HG03460 (cell line): ENCODE measurements around the gene IQGAP1.
A peak's percentile ranks its signal among the peaks of the same experiment; 100 is the strongest.

ENCODE experiments used
- ATAC-seq: cut with Tn5 transposase; IDR thresholded peaks from one replicate; pipeline ENCODE4 v1.9.1; 2021; ENCODE audit not compliant: unreplicated experiment

The IQGAP1 gene

GRCh38 chr15:90365414-90366055 is 22.5 kb upstream of the IQGAP1 start:
- no peak for ATAC-seq

DNA sequence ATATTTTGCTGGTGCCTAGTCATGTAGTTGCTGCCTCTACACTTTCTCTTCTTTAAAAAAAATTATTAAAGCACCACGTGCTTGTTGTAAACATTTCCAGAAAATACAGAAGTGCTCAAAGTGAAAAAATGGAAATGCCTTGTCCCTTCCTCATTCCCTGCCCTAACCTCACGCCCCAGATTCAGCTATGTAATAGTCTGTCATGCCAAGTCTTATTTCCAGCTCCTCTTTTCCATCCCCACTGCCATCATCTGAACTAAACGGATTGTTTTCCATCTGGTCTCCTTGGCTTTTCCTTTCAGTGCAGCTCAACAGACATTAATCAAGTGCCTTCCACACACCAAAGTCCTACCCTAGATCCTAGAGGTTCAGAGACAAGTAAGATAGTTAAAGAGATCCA is 20.5 kb upstream of the IQGAP1 start:
- no peak for ATAC-seq

DNA sequence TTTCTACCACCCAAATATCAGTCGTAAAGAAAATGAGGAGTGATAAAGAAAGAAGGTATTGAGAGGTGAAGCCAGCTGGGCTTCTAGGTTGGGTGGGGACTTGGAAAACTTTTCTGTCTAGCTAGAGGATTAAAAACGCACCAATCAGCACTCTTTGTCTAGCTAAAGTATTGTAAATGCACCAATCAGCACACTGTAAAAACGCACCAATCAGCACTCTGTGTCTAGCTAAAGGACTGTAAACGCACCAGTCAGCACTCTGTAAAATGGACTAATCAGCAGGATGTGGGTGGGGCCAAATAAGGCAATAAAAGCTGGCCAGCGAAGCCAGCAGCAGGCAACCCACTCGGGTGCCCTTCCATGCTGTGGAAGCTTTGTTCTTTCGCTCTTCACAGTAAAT is 13.0 kb upstream of the IQGAP1 start:
- no peak for ATAC-seq

DNA sequence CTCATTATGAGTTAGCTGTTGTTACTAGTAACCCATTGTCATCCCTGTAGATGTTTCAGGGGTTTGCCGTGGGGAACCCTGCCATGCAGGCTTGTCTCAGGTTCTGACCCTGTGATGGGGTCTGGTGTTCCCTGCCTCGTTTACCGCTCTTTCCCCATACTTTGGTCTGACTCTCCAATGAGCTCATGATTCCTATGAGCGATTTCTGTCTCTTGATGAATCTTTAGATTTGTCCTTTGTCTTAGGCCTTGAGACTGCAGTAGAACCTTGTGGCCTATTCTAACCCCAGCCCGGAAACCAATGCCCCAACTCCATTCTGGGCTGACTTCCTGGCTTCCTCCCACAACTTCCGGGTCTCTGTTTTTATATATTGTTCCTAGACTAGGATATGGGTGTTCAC is 11.3 kb upstream of the IQGAP1 start:
- ATAC-seq, result no peak

DNA sequence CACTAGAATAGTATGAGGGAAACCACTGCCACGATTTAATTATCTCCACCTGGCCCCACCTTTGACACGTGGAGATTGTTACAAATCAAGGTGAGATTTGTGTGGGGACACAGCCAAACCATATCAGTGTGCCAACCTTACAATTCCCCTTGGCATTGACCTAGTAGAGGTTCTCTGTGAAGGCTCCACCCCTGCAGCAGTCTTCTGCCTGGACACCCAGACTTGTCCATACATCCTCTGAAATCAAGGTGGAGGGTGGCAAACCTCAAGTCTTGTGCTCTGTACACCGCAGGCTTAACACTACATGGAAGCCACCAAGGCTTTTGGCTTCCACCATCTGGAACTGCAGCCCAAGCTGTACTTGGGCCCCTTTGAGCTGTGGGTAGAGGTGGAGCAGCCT is 8.8 kb upstream of the IQGAP1 start:
- ATAC-seq, result no peak

DNA sequence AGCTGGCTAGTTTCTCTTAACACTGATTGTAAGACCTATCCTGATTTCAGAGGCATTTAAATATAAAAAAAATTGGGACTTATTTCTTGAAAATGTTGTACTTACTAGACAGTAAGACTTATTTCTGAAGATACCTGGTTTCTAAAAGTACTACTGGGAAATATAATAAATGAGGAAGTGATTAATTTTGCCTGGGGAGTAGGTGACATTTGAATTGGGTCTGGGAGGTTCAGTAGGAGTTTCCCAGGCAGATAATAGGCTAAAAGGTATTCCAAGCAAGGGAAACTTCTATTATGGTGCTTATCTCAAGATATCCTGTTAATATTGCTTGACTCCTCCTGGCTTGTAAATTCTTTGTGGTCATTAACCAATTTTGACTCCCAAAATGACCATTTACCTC is 6.5 kb upstream of the IQGAP1 start:
- no peak for ATAC-seq

DNA sequence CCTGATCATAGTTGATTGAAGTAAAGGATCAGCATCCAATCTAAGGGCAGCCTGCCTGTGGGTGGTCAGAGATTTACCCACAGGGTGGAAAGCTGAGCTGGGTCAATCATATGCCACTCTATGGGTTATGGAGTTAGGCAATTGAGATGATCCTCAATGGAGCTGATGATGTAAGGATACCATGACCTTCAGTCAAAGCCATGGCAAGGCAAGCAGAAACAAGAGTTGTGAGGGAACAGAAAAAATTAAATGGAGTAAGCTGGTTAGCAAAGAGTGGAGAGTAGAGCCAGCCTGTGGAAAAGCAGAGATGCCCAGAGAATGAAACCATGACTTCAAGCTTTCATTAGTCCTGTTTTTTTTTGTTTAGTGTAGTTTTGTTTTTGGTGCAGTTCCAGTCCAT is 5.7 kb upstream of the IQGAP1 start:
- ATAC-seq, result no peak

DNA sequence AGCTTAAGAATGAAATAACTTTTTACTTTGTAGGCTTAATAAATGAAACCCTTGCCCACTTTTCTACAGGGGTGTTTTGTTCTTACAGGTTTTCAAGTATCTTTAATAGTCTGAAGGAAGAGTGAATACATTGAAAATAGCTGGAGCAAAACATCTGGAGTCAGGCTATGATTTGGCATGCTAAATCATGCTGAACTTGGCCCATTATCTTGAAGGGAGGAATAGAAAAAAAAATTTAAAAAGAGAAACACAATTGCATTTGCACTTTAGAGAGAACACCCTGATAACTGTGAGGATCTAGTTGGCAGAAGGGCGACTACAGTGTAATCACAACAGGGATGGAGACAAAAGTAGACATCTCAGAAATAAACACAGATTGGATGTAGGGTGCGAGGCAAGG is 1.8 kb upstream of the IQGAP1 start:
- ATAC-seq, result no peak

DNA sequence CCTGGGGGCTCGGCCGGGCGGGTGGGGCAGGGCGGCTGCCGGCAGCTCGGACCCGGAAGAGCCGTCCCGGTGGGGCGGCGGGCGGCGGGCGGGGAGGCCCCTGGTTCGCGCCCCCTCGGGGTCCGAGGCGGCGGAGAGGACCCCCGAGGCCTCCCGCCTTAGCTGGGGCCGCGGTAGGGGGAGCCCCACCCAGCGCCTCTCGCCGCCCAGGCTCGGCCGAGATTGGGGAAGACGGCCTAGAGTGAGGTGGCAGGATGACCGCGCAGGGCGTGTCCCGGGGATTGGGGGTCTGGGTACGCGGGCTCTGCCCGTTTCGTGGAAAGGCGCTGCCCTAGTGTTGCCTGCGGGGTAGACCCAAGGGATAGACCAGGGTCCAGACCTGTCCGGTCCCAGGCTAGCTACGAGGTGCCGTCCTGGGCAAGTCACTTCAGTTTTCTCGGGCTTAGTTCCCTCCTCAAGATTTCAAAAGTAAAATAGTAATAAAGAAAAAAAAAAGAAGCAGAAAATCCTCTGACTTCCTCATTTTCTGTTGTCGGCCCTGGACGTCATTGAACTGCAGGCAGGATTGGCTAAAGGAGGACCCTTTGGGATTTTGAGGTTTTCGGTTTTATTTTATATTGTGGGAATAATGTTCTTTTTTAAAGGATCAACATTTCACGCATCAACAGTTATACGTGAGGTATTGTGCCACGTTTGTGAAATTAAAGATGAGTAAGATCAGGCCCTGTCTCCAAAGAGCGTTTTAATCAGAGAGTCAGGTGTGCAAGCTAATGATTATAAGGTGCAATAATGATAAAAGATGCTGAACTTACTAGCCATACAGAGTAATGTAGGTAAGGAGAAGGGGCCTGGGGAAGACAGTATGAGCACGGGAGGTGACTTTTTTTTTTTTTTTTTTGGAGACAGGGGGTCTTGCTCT is 679 bp downstream of the IQGAP1 start:
- ATAC-seq, result peak; percentile 42

GRCh38 chr15:90389513-90389912 is 1.5 kb downstream of the IQGAP1 start:
- ATAC-seq, result no peak

- ATAC-seq, result no peak
Observed at GRCh38 chr15:90393040-90393439, 5.0 kb downstream of the IQGAP1 start.

GRCh38 chr15:90394074-90394473 is 6.0 kb downstream of the IQGAP1 start:
- ATAC-seq, result no peak

DNA sequence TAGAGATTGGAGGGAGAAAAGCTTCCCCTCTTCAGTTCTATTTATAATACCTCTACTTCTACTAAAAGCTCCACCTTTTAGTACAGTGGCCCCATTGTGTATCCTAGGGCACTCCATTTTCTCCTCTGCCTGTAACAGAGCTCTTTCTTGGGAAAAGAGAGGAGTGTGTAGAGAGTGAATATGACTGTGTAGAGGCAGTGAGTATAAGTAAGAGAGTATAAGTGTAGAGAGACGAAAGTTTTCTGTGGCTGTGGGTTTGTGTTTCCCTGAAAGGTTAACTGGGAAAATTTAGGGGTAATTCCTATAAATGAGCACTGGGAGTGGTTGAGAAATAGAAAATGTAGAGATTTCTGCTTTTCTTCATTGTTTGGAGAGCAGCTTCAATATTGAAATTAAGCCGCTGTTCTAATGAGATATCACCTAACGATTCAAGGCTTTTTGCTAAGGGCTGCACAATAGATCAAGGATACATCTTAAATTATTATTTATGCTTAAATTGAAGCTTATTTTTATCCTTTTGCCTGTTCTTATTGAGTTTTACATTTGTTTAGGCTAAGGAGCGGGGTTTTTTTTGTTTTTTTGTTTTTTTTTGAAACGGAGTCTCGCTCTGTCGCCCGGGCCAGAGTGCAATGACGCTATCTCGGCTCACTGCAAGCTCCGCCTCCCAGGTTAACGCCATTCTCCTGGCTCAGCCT is 6.9 kb downstream of the IQGAP1 start:
- ATAC-seq, result no peak

DNA sequence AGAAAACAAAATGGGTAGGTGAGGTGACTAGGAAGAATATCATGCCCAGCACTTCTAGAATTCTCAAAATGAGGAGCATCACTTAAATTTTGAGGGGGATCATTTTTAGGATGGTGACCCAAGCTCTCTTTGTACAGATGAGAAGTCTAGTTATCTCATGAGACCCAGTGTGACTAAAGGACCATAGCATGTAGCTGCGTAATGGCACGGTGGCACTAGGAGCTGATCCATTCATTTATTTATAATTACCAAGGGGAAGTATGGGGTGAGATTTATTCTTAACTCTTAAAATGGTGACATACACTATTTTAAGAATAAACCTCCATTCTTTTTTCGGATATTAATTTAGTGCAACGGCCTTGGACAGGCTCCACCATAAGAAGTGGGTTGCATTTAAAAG is 8.3 kb downstream of the IQGAP1 start:
- no peak for ATAC-seq

- ATAC-seq, result no peak
Observed at GRCh38 chr15:90400005-90400758, 12.1 kb downstream of the IQGAP1 start.

GRCh38 chr15:90400759-90401314 is 12.8 kb downstream of the IQGAP1 start:
- peak; percentile 100 for ATAC-seq

DNA sequence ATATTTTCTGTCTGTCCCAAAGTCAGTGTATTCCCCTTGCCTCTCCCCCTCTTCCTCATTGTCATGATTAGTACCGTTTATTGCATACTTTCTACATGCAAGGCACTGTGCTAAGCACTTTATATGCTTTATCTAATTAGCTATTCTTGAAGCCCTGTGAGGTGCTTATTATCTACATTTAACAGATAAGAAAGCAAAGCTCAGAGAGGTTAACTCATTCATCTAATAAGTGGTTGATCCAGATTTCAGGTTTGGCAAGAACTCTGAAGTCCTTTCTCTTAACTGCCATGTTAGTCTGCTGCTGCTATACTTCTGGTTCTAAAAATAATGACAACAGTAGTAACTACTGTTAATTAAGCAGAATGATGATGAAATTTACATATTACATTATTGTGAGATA is 13.5 kb downstream of the IQGAP1 start:
- ATAC-seq, result no peak

DNA sequence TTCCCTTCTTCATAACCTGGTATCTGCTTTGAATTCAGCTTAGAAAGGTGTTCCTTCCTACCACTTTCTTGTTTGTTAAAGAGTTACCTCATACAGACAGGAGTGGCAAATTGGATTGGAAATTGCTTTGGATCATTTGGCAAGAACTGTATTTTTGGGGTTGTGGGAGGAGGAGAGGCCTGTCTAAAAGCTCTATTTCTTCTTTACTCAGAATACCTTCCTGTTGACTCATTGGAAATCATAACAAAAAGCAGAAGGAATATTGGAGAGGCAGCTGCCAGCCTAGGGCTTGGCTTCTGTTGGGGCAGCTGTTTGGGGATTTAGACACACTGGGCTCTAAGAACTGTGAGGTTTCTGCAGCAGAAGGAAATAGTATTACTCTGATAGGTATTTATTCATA is 14.2 kb downstream of the IQGAP1 start:
- no peak for ATAC-seq

DNA sequence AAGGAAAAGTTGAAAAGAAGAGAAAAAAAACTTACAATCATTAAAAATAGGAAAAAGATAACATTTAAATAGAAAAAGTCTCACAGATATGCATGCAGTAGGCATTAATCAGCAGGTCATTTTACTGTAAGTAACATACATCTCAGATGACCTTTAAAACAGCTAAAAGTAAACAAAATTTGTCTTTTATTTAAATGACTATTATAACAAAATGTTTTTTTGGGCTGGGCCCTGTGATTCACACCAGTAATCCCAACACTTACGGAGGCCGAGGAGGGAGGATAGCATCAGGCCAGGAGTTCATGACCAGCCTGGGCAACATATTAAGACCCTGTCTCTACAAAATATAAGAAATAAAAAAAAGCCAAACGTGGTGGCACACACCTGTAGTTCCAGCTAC is 14.7 kb downstream of the IQGAP1 start:
- ATAC-seq, result no peak

DNA sequence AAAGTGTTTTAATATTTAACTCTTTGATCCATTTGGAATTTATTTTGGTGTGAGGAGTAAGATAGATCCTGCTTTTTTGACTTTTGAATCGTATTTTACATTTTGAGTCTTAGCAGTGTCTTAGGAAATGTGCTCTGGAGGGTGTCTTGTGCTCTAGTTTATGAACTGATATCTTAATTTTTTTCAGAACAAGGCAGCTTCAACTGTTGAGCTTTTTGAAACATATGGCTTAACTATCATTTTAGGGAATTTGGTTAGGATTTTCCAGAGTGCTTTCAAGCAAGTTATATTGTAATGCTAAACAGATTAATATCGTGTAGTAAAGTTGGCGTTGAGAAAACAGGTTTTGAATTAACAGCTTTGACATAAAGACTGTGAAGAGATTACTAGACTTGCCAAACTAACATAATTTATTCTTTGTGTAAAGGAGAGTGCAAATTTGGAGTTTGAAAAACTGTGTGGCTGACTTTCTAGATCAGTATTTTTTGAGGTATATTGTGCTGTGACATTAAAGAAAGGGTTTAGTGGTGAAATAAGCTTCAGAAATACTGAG is 17.1 kb downstream of the IQGAP1 start:
- no peak for ATAC-seq

GRCh38 chr15:90407336-90407735 is 19.3 kb downstream of the IQGAP1 start:
- ATAC-seq, result no peak
